HG02588 (cell line): ENCODE measurements around the gene OR52E4.

Source experiments
- ATAC-seq: cut with Tn5 transposase; IDR thresholded peaks from one replicate; pipeline ENCODE4 v1.9.1; 2021; ENCODE audit warnings: mild to moderate bottlenecking, moderate library complexity; ENCODE audit not compliant: unreplicated experiment

Gene OR52E4

DNA sequence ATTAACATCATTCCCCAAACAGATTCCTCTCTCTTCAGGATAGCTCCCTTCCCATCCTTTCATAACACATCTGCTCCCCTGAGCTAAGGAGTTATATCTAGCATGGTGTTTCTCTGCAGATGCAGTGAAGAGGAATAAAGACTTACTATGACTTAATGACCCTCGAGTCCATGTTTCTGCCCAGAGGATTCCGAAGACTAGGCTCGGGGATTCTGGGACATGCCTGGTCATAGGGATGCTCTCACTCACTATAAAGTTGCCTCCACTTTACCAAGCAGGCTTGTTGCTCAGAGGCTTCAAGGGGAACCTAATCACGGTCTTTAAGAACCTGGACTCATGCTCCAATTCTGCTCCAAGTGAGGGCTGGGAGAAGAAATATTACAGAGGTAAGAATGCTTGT, at the start of gene OR52E4:
Gene OR52E4, plus strand, starts transcription at position 301 of the 400 bp plus-strand sequence. CDS start 3,664 bp downstream, outside the sequence.
- ATAC-seq, result no peak

DNA sequence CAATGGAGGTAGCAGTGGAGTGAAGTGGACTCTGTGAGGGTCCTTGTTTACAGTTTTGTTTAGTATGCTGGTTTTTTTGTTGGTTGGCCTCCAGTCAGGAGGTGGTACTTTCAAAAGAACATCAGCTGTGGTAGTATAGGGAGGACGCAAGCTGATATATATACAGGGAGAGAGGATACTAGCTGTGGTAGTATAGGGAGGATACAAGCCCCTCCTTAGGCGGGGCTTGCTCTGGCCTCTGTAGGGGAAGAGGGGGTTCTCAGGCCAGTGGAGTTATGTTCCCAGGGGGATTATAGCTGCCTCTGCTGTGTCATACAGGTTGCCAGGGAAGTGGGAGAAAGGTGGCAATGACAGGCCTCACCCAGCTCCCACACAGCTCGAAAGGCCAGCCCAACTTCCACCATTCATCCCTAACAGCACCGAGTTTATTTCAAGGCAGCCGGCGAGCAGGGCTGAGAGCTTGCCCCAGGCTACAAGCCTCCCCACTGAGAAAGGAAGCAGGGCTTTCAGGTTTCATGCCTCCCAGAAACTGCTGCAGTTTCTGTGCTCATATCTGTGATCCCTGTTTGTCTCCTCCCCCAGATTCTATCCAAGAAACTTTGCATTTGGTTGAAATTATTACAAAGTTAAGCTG, 49.1 kb upstream of the OR52E4 start:
- no peak for ATAC-seq

DNA sequence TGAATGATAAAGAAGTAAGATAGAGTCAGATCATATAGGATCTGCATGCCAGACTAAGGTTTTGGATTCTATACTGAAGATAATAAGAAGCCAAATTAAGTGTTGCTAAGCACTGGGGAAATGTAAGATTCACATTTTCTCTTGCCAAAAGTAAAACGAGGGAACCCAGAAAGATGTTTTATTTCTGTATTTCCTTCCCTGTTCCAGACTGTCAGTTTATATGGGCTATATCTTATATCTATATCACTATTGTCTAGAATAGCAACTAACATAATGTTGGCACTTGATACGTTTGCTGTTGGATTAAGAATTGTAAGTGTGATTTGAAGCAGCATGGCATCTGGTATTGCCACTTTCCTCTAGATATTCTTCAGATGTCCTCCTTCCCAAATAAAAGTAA, 47.0 kb upstream of the OR52E4 start:
- no peak for ATAC-seq

DNA sequence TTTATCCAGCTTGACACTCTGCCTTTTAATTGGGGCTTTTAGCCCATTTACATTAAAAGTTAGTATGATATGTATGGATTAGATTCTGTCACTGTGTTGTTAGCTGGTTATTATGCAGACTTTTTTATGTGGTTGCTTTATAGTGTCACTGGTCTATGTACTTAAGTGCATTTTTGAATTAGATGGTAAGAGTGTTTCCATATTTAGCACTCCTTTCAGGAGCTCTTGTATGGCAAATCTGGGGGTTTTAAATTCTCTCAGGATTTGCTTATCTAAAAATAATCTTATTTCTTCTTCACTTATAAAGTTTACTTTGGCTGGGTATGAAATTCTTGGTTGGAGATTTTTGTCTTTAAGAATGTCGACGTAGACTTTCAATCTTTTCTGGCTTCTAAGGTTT, 42.7 kb upstream of the OR52E4 start:
- no peak for ATAC-seq

DNA sequence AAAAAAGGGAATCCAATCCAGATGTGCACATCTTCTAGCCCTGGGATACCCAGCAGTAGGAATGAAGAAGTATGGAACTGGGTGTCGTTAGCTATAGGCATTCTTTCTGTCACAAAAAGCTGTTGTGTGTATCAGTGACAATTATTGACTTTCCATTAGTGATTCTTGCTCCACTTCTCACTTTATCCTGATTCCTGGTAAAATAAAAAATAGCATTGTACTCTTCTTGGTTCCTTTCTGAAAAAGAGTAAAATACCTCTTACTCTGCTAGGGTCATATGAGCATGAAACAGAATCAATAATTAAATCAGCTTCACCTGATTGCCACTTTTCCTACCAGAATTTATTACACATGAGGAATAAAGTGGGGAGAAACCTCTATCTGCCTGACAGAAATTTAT, 38.6 kb upstream of the OR52E4 start, which contains the start of gene OR52E6:
Gene OR52E6, minus strand, starts transcription at position 101 of the 400 bp plus-strand sequence. Its CDS starts 0 bp downstream, at position 101.
- no peak for ATAC-seq

DNA sequence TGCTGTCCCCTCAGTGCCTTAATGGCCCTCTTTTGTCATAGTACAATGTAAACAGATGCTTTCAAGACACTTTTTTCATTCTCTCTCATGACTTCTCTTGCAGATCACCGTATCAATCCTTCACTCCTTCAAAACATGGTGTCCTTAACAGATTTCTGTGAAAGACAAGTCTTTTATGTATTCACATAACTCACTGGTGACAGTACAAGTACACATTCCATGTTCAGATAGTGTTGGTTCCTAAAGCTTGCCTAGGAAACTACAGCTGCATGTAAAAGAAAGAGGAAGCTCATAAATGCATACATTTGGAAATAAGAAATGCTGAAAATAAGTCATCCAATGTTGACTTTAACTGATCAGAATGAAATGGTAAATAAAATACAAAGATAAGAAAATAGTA, 33.7 kb upstream of the OR52E4 start:
- no peak for ATAC-seq

DNA sequence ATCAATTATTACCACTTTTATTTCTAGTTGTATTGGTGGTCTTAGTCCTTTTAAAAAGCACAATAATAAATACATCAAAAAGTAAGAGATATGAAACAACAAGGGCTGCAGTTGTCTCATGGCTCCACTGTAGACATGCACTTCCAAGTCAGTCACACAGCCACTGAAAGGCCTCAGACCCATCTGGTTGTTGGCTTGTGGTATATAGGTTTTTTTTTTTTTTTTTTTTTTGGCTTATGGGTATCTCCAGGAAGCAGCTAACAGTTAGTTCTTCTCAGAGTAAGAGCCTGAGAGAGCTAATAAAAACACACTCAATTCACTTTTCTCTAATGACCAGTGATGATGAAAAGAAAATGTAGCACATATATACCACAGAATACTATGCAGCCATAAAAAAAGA, 32.7 kb upstream of the OR52E4 start:
- no peak for ATAC-seq

DNA sequence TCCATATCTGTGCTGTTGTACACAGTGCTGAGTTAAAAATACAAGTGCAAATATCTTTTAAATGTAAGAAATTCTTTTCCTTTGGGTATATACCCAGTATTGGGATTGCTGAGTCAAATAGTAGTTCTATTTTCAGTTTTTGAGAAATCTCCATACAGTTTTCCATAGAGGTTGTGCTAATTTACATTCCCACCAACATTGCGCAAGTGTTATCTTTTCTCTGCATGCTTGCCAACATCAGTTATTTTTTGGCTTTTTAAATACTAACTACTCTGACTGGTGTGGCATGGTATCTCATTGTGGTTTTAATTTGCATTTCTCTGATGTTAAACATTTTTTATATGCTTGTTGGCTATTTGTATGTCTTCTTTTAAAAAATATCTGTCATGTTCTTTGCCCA, 29.4 kb upstream of the OR52E4 start:
- ATAC-seq, result no peak

DNA sequence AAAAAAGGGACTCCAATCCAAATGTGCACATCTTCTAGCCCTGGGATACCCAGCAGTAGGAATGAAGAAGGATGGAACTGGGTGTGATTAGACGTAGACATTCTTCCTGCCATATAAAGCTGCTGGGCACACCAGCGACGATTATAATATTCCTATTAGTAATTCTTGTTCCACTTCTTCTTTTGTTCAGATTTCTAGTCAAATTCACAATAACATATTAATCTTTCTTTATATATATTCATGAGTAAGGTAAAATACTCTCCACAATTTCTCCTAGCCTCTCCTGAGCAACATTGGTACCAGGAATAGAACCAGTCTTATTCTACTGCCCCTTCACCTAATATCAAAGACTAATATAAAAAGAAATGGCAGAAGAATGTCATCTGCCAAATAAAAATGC, 22.8 kb upstream of the OR52E4 start, which contains the start of gene OR52E8:
Gene OR52E8, minus strand, starts transcription at position 101 of the 400 bp plus-strand sequence. Its CDS starts 0 bp downstream, at position 101.
- ATAC-seq, result no peak

DNA sequence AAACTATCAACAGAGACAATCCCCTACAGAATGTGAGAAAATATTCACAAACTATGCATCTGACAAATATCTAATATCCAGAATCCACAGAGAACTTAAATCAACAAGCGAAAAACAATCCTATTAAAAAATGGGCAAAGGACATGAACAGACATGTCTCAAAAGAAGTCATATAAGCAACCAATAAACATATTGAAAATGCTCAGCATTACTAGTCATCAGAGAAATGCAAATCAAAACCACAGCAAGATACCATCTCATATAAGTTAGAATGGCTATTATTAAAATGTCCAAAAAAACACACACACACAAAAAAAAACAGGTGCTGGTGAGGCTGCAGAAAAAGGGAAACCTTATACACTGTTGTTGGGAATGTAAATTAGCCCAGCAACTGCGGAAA, 14.6 kb upstream of the OR52E4 start:
- ATAC-seq, result no peak

DNA sequence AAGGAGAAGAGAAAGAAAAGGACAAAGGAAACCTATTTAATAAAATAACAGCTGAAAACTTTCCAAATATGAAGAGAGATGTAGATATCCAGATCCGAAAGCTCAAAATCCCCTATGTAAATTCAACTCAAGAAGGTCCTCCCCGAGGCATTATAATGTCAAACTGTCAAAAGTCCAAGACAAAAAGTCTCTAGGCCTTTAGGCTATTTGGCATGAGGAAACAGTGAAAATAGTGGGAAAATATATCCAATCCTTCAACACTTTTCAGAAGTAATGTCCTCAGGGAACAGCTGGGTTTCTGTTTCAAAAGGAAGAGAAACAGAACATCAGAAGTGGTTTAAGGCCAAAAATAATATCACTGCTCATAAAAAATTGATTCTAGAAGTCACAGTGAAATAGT, 1.9 kb upstream of the OR52E4 start:
- no peak for ATAC-seq

DNA sequence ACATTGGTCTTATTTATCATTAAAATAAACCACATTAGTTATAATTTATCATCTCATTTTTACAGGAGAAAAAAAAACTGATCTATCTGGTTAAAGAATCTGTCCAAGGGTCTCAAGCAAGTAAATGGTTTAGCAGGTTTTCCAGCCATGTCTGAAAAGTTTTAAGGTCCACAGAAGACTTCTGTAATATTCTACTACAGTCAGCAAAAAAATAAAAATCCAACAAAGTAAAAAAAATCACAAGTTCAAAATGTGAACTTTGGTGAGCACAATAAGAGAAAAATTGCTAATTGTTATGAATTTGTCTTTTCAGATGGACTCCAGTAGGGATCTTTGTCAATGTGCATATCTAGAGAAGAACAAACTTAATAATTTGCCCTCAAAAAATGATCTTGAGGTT, 1.3 kb downstream of the OR52E4 start:
- no peak for ATAC-seq

DNA sequence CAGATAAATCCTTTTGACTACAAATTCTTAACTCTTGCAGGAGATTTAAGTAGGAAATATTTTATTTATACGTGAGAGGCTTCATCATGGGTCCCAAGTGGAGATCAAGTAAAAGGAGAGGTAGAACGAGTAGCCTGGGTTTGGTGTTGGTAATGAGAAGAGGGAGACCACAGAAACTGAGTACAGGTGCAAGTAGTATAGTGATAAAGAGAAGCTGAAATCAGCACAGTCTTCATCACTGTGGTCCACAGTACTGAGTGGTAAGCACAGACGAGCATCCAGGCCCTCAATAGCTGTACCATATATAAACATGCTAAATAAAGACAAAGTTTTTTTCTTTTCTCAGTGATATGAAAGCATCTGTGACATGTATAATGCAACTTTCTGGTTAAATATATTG, 6.7 kb downstream of the OR52E4 start:
- no peak for ATAC-seq

DNA sequence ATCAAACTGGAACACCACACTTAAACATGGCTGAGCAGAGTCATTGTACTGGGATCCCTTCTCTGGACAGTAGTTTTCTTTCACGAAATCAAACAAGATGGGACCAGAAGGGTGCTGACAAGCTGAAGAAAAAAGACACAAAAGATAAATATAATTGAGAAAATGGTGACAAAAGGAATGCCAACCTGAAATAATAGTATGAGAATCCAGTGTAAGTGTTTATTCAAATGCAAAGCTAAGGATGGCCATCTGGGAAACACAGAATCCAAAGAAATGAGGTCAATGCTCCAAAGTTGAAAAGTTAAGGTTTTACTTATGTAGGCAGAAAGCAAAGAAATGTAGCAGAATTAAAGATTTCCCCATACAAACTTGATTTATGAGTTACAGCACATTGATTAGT, 7.2 kb downstream of the OR52E4 start:
- ATAC-seq, result no peak

DNA sequence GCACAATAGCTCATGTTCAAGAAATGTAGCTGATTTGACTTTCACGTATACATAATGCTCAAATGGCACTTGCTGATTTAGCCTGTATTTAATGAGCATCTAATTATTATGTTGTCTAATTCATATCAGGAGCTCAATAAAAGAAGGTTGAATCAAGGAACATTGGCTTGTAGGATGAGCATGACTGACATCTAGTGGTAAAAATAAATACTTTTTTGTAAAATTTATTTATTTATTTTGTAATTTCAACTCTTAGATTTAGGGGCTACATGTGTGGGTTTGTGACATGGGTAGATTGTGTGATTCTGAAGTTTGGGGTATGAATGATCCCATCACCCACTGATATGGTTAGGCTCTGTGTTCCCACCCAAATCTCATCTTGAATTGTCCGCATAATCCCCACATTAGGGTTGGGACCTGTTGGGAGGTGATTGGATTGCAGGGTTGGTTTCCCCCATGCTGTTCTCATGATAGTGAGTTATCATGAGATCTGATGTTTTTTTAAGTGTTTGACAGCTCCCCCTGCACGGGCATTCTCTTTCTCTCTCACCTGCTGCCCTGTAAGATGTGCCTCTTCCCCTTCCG, 10.9 kb downstream of the OR52E4 start:
- no peak for ATAC-seq

DNA sequence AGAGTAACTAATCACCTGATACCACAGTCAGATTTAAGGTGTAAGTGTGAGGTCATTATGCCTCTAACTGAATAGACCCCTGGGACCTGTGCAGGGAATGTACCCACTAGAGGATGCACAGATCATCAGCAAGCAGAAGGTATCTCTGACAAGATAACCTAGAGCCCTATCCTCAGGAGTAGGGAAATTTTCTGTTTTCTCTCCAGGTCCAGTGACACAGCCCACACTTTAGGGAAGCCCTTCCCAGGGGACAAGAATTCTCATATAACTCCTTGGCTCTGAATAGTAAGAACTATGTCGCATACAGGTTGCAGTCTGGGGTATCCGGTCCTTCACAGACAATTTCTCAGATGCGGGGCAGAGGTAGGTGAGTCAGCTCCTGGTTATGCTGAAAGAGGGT, 12.5 kb downstream of the OR52E4 start, which contains the start of gene OR52E5:
Gene OR52E5, plus strand, starts transcription at position 301 of the 400 bp plus-strand sequence. CDS start 7,569 bp downstream, outside the sequence.
- ATAC-seq, result no peak

DNA sequence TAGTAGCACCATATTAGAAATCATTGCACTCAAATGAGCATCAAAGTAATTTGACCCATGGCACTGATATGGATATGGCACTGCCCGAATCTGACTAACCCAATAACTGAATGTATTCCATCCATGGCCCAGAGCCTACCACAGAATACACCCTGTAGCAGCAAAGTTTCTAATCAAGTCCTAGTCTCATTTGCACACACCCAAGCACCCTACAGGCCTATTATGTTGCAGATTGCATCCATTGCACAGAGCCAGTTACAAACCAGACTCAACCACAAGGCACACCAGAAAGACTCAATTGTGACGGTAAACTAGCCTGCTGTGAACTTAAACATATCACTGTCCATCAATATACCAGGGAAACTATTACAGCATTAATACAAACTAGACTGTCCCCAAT, 19.1 kb downstream of the OR52E4 start:
- ATAC-seq, result no peak

DNA sequence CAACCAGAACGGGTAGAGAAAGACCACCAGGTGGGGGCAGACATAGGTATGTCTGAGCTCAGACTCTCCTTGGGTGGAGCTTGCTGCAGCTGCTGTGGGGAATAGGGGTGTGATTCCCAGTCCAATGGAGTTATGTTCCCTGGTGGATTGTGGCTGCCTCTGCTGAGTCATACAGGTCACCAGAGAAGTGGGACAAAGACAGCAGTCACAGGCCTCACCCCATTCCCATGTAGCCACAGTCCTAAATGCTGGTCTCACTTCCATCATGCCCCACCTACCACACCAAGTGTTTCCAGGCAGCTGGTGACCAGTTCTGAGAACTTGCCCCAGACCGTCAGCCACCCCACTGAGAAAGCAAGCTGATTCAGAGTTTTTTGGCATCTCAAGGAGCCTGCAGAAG, 30.1 kb downstream of the OR52E4 start:
- no peak for ATAC-seq

DNA sequence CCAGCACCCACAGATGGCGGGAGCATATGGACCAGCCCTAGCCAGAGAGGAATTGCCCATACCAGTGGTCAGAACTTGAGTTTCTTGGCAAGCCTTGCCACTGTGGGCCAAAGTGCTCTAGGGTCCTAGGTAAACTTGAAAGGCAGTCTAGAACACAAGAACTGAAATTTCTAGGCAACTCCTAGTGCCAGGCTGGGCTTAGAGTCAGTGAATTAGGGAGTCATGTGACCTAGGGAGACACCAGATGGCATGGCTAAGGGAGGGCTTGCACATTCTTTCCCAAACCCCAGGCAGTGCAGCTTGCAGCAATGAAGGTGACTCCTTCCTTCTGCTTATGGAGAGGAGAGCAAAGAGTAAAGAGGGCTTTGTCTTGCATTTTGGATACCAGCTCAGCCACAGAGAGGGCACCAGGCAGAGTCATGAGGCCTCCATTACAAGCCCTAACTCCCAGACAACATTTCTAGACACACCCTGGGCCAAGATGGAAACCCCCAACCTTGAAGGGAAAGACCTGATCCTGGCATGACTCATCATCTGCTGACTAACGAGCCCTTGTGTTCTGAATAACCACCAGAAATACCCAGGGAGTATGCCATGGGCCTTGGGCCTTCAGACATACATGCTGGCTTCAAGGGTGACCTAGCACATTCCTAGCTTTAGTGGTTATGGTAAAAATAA, 42.5 kb downstream of the OR52E4 start:
- peak; percentile 91 for ATAC-seq

DNA sequence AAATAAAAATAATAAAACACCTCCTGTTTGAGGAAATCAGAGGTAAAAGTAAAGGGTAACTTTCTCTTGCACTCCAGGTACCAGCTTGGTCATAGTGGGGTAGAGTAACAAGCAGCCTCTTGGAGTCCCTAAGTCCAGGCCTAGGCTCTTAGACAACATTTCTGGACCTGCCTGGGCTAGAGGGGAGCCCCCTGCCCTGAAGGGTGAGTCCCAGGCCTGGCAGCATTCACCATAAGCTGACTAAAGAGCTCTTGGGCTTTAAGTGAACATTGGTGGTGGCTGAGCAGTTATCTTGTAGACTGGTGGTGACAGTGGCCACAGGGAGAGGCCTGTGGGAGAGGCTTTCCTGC, 43.0 kb downstream of the OR52E4 start:
- ATAC-seq, result peak; percentile 70

DNA sequence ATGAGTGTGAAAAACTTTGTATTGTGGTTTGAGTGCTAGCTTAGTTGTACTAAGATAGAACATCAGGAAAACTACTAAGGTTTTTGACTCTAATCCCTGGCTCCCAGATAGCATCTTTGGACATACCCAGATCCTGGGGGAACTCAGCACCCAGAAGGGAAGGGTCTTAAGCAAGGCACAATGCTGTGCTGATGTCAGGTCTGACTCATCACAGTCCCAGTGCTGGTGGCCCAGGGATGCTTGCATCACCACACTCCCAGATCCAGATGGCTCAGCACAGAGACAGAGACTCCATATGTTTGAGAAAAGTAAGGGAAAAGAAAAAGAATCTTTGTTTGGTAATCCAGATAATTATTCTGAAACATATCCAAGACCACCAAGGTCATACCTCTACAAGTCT, 43.4 kb downstream of the OR52E4 start:
- peak; percentile 26 for ATAC-seq

DNA sequence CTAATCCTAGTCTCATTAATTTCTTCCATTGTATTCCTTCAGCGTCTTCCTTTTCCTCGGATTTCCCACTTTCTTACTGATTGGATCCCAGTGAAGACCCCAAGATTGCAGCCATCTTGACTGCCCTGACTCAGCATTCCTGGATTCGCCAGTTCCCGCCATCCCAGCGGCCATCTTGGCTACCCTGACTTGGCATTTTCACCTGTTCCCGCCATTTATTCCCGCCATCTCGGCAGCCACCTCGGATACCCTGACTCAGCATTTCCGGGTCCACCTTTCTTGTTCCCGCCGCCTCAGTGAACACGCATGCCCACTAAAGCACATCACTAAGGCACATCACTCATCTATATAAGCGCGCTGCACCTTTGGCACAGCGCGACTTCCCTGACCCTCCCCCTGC, 47.8 kb downstream of the OR52E4 start:
- ATAC-seq, result no peak
